ENCODE measurements around the gene MAP3K15. TPM values are rescaled to one million over a fixed set of nuclear protein-coding genes. Genes with fewer than 3 reads are reported as not detected.

Gene MAP3K15
- total RNA-seq, 1 experiment from 2014 or later = 1.3 TPM

DNA sequence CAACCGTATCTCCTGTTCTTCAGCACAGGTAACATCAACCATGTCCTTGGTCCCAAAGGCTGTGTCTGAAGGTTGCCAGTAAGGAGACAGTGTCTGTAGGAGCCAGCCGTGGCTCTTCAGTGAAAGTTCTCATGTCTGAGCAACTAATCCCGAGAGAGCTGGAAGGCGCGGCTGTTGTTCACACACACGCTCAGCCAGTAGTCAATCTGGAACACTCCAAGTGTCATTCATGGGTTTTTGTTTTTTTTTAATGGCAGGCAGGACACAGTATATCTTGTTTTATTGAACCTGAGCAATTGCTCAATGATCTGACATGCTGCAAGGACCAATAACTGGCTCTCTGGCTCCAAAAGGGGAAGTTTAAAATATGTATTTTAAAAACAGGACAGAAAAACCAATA, 48.4 kb upstream of the MAP3K15 start:
- no TSS peak for BruUV-seq (replicated peaks)
- intact Hi-C loops (cut with micrococcal nuclease) = no loop called here
- Histone ChIP-seq H3K27me3 (ENCODE audit: insufficient read depth, low read length) (no peaks in the 10 kb centered on the region), H3K4me3 (replicated peaks in 1 of 2; ENCODE audit: low read depth in 1 of 2, low read length in 2 of 2) (no peak overlapping the region), H3K36me3 (ENCODE audit: control insufficient read depth in 1 of 2, insufficient read depth in 2 of 2, low read length in 2 of 2) (no peaks in the 10 kb centered on the region), H3K4me2 (ENCODE audit: low read length) (no peak overlapping the region), H3K27ac (ENCODE audit: low read depth, low read length) (no peak overlapping the region), H2AFZ (ENCODE audit: low read depth, low read length, poor library complexity, severe bottlenecking) (no peak overlapping the region), H3K9ac (ENCODE audit: low read length) (no peak overlapping the region), H3K79me2 (ENCODE audit: insufficient read depth, low read length) (no peaks in the 10 kb centered on the region), H3K9me3 (ENCODE audit: control insufficient read depth in 1 of 2, insufficient read depth in 1 of 2, low read depth in 1 of 2, low read length in 2 of 2) (no peaks in the 10 kb centered on the region), H3K9me2 (ENCODE audit: insufficient read depth) (no peaks in the 10 kb centered on the region), H4K20me1 (ENCODE audit: insufficient read depth) (no peaks in the 10 kb centered on the region), H3K4me1 (ENCODE audit: control insufficient read depth in 1 of 2, insufficient read depth in 2 of 2, low read length in 2 of 2) (no peaks in the 10 kb centered on the region)
- ATAC-seq (no peak), DNase-seq (ENCODE audit: low read depth, low spot score) (no peak)
- TF ChIP-seq CEBPB (IDR thresholded peaks at IDR 0.05; ENCODE audit: low read depth) = no peak
- TF ChIP-seq SRF (IDR thresholded peaks at IDR 0.05; ENCODE audit: low read depth) = no peak
- TF ChIP-seq JUND (IDR thresholded peaks at IDR 0.05) = no peak
- TF ChIP-seq YY1 (IDR thresholded peaks at IDR 0.05; ENCODE audit: extremely low read depth, insufficient replicate concordance, low read depth, low read length) = no peak
- no peak for TF ChIP-seq POLR2AphosphoS5 (IDR thresholded peaks at IDR 0.05; ENCODE audit: low read depth, low read length)
- TF ChIP-seq POLR2A (IDR thresholded peaks at IDR 0.05; ENCODE audit: borderline replicate concordance, extremely low read depth, insufficient read depth, insufficient read length) = no peak
- no peak for TF ChIP-seq EZH2 (IDR thresholded peaks at IDR 0.05)
- TF ChIP-seq FOSL1 (IDR thresholded peaks at IDR 0.05; ENCODE audit: low read depth) = no peak
- TF ChIP-seq SIN3A (IDR thresholded peaks at IDR 0.05; ENCODE audit: low read depth) = no peak
- no peak for TF ChIP-seq SP1 (IDR thresholded peaks at IDR 0.05; ENCODE audit: low read depth)
- no peak for TF ChIP-seq EZH2phosphoT487 (IDR thresholded peaks at IDR 0.05; ENCODE audit: borderline replicate concordance)
- TF ChIP-seq ELF1 (IDR thresholded peaks at IDR 0.05; ENCODE audit: borderline replicate concordance, low read depth) = no peak
- no peak for TF ChIP-seq ZBTB33 (IDR thresholded peaks at IDR 0.05; ENCODE audit: extremely low read depth, insufficient replicate concordance, low read length)
- CTCF ChIA-PET = no interaction called here
- RAD21 ChIA-PET (ENCODE audit: low non-redundant PET in 1 of 2, low total read pairs in 2 of 2, uncharacterized antibody in 2 of 2, unreplicated experiment in 2 of 2) = no interaction called here
- POLR2A ChIA-PET = no interaction called here

All from HCT116 (cell line).